ENCODE measurements around the gene HSD17B8. TPM values are rescaled to one million over a fixed set of nuclear protein-coding genes. Genes with fewer than 3 reads are reported as not detected.

Gene HSD17B8
- total and polyA plus RNA-seq, 10 donors = 8.7 to 24.1 (median 16.1) TPM

DNA sequence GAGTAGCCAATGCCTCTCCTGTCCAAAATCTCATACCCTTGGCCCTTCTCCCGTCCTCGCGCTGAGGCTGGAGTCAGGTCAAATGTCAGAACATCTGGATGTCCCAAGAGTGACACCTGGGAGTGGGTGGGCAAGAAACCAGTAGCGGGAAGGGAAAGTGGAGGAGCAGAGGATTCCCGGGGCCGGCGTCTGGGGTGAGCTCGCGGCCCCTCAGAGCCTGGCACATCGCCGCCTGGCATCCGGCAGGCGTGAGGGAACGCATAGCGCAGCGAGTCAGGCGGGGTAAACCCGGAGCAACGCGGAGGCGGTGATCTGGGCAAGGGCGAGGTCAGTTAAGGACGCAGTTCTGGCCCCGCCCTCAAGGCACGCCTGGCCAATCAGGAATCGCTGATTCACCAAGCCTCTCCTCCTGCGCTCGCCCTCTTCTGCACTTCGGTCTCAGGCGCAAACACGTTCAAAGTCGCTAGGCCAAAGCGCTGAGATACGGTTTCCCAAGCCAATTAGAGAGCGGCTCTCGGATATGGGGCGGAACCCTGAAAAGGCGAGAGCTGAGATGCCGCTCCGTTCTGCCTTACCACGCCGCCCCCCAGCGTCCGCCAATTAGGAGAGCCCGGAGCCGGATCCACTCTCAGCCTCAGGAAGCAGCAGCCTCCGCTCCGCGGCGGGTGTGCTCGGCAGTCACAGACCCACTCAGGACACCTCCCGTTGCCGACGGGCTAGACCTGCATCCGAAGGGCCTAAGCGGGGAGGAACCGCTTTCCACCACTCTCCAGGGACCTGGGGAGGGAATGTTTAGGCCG lies 44.7 kb downstream of the HSD17B8 start:
- TF ChIP-seq, protein P1, sequence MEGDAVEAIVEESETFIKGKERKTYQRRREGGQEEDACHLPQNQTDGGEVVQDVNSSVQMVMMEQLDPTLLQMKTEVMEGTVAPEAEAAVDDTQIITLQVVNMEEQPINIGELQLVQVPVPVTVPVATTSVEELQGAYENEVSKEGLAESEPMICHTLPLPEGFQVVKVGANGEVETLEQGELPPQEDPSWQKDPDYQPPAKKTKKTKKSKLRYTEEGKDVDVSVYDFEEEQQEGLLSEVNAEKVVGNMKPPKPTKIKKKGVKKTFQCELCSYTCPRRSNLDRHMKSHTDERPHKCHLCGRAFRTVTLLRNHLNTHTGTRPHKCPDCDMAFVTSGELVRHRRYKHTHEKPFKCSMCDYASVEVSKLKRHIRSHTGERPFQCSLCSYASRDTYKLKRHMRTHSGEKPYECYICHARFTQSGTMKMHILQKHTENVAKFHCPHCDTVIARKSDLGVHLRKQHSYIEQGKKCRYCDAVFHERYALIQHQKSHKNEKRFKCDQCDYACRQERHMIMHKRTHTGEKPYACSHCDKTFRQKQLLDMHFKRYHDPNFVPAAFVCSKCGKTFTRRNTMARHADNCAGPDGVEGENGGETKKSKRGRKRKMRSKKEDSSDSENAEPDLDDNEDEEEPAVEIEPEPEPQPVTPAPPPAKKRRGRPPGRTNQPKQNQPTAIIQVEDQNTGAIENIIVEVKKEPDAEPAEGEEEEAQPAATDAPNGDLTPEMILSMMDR (IDR thresholded peaks at IDR 0.05 in 8 of 11, conservative IDR thresholded peaks at IDR 0.05 in 3 of 11) = peak in 7 of 11 experiments; percentile 10 to 58 (median 27)
- TF ChIP-seq POLR2AphosphoS5 (IDR thresholded peaks at IDR 0.05) (peak; percentile 94 to 97 (median 96)), POLR2A (IDR thresholded peaks at IDR 0.05) (peak; percentile 25 to 77 (median 71))
- H3K4me1 ChIP-seq = peaks cover 10 to 45% (median 29%) of the 10 kb centered on the region in 6 donors
- peak; percentile 98 for DNase-seq
- peak overlapping the region; percentile 36 to 73 (median 52) for H3K4me3 ChIP-seq
- peak overlapping the region; percentile 89 to 93 (median 91) for H3K27ac ChIP-seq
- intact Hi-C loops (cut with DNase I; ENCODE audit: low total_unique reads) = loop anchor here (2.0 kb wide), 1 partner anchor 88 kb away; no protein-coding TSS in a partner anchor
- no peaks in the 10 kb centered on the region for H3K9me3 ChIP-seq
- H3K36me3 ChIP-seq = peaks cover 0 to 22% (median 0%) of the 10 kb centered on the region in 6 donors
- 0 to 1% (median 0%) methylated on average over 33 to 58 of the region's 58 CpGs for WGBS, 5 donors
- peaks cover 0 to 16% (median 0%) of the 10 kb centered on the region in 7 donors for H3K27me3 ChIP-seq (replicated peaks in 1 of 7)

DNA sequence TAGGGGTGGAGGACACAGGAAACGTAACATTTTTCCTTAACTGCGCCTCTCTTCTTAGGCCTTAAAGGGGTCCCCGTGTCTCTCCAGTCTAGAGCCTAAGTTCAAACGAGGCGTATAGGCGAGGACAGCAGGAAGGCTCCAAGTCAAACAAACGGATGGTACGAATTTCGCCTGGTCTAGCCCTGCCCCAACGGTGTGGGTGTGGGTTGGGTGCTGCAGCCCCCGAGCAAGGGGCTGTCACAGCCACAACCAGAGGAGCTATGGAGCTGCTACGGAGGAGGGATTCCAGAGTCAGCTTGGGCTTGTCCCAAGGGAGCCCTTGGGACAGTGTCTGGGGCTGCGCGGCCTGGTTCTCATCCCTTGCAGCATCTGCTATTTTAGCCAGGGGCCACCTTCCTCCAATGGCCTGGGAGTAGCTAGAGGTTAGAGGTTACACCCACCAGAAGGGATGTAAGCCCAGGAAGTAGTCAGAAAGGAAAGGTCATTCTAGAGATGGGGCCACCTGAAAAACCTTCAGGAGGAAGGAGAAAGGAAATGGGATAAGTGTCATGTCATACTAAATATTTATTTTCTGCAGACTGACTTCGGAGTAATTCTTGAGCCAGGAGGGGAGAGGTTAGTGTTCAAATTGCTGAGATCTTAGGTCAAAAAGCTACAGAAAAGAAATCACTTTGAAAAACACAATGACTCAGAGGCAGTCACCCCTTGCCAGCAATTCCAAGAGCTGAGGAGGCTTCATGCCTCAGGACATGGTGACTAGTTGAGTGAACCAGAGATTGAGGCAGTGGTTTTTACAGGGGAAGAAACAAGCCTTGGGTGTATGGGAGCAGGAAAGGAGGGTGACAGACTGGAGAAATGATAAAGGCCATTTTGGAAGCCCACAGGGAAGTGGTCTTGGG lies 45.5 kb downstream of the HSD17B8 start:
- peak; percentile 78 for DNase-seq
- peaks cover 10 to 45% (median 29%) of the 10 kb centered on the region in 6 donors for H3K4me1 ChIP-seq
- H3K27me3 ChIP-seq (replicated peaks in 1 of 7) = peaks cover 0 to 13% (median 0%) of the 10 kb centered on the region in 7 donors
- H3K9me3 ChIP-seq = no peaks in the 10 kb centered on the region
- H3K36me3 ChIP-seq = peaks cover 0 to 29% (median 0%) of the 10 kb centered on the region in 6 donors
- TF ChIP-seq POLR2AphosphoS5 (IDR thresholded peaks at IDR 0.05) (no peak), POLR2A (IDR thresholded peaks at IDR 0.05) (no peak)
- TF ChIP-seq, protein P1 (IDR thresholded peaks at IDR 0.05 in 8 of 11, conservative IDR thresholded peaks at IDR 0.05 in 3 of 11) = no peak
- WGBS, 5 donors = 17 to 22% (median 18%) methylated on average over 14 to 15 of the region's 15 CpGs
- intact Hi-C loops (cut with DNase I; ENCODE audit: low total_unique reads) = loop anchor here (2.0 kb wide), 1 partner anchor 89 kb away; no protein-coding TSS in a partner anchor
- H3K27ac ChIP-seq = peak overlapping the region; percentile 89 to 93 (median 91)
- peak overlapping the region; percentile 36 to 73 (median 52) for H3K4me3 ChIP-seq

GRCh38 chr6:33250731-33251130 lies 46.3 kb downstream of the HSD17B8 start:
- peak; percentile 64 for DNase-seq
- 94 to 97% (median 97%) methylated on average over 13 of the region's 13 CpGs for WGBS, 5 donors
- H3K4me3 ChIP-seq = no peak overlapping the region

More at GRCh38 chr6:33250731-33251130, 46.3 kb downstream of the HSD17B8 start:
- Histone ChIP-seq H3K36me3 (peaks cover 0 to 33% (median under 1%) of the 10 kb centered on the region in 6 donors), H3K4me1 (peaks cover 10 to 45% (median 29%) of the 10 kb centered on the region in 6 donors), H3K27ac (peak overlapping the region in 1 of 8 donors; percentile 91), H3K27me3 (replicated peaks in 1 of 7) (peaks cover 0 to 8% (median 0%) of the 10 kb centered on the region in 7 donors), H3K9me3 (no peaks in the 10 kb centered on the region)
- TF ChIP-seq, protein P1 (IDR thresholded peaks at IDR 0.05 in 8 of 11, conservative IDR thresholded peaks at IDR 0.05 in 3 of 11) = no peak
- TF ChIP-seq POLR2A (IDR thresholded peaks at IDR 0.05) (no peak), POLR2AphosphoS5 (IDR thresholded peaks at IDR 0.05) (no peak)
- intact Hi-C loops (cut with DNase I; ENCODE audit: low total_unique reads) = no loop called here

All from spleen (tissue), 11 donors.